ENCODE results near the gene TTPAL. TPM values are rescaled to one million over a fixed set of nuclear protein-coding genes. Genes with fewer than 3 reads are reported as not detected.

TTPAL gene
- total RNA-seq, 1 donor from 2014 or later = 16.0 TPM

- Histone ChIP-seq H3K4me3 (no peak overlapping the region), H3K36me3 (peaks cover 0 to 44% of the 10 kb centered on the region in 2 donors), H3K4me1 (peaks cover 11% of the 10 kb centered on the region), H3K9me3 (no peaks in the 10 kb centered on the region), H3K27me3 (no peaks in the 10 kb centered on the region), H3K27ac (no peak overlapping the region)
- TF ChIP-seq CTCF (IDR thresholded peaks at IDR 0.05) (no peak), POLR2AphosphoS5 (IDR thresholded peaks at IDR 0.05; ENCODE audit: insufficient read depth in 1 of 2, low read depth in 1 of 2) (no peak), POLR2A (IDR thresholded peaks at IDR 0.05) (no peak)
- intact Hi-C loops (cut with DNase I) = no loop called here
- DNase-seq (ENCODE audit: extremely low spot score in 2 of 2) = no peak
Observed at GRCh38 chr20:44481719-44482416, 6.2 kb downstream of the TTPAL start.

GRCh38 chr20:44483112-44483511, 7.4 kb downstream of the TTPAL start:
- Histone ChIP-seq H3K9me3 (no peaks in the 10 kb centered on the region), H3K4me3 (no peak overlapping the region), H3K36me3 (peaks cover 0 to 47% of the 10 kb centered on the region in 2 donors), H3K27me3 (no peaks in the 10 kb centered on the region), H3K27ac (no peak overlapping the region), H3K4me1 (peaks cover 13% of the 10 kb centered on the region)
- no peak for DNase-seq (ENCODE audit: extremely low spot score in 2 of 2)
- TF ChIP-seq POLR2A (IDR thresholded peaks at IDR 0.05) = no peak
- no peak for TF ChIP-seq POLR2AphosphoS5 (IDR thresholded peaks at IDR 0.05; ENCODE audit: insufficient read depth in 1 of 2, low read depth in 1 of 2)
- no peak for TF ChIP-seq CTCF (IDR thresholded peaks at IDR 0.05)
- intact Hi-C loops (cut with DNase I) = no loop called here

- H3K36me3 ChIP-seq = peaks cover 0 to 58% of the 10 kb centered on the region in 2 donors
- no peak overlapping the region for H3K4me3 ChIP-seq
- no peaks in the 10 kb centered on the region for H3K9me3 ChIP-seq
- DNase-seq (ENCODE audit: extremely low spot score in 2 of 2) = no peak
- intact Hi-C loops (cut with DNase I) = no loop called here
- peak overlapping the region; percentile 77 for H3K27ac ChIP-seq
- peaks cover 20% of the 10 kb centered on the region for H3K4me1 ChIP-seq
- TF ChIP-seq POLR2A (IDR thresholded peaks at IDR 0.05) = no peak
- no peak for TF ChIP-seq CTCF (IDR thresholded peaks at IDR 0.05)
- no peak for TF ChIP-seq POLR2AphosphoS5 (IDR thresholded peaks at IDR 0.05; ENCODE audit: insufficient read depth in 1 of 2, low read depth in 1 of 2)
- H3K27me3 ChIP-seq = no peaks in the 10 kb centered on the region
Observed at GRCh38 chr20:44485078-44485829, 9.6 kb downstream of the TTPAL start.

- intact Hi-C loops (cut with DNase I) = no loop called here
- no peaks in the 10 kb centered on the region for H3K27me3 ChIP-seq
- DNase-seq (ENCODE audit: extremely low spot score in 2 of 2) = no peak
- peaks cover 25% of the 10 kb centered on the region for H3K4me1 ChIP-seq
- no peak for TF ChIP-seq POLR2A (IDR thresholded peaks at IDR 0.05)
- no peak for TF ChIP-seq CTCF (IDR thresholded peaks at IDR 0.05)
- no peak for TF ChIP-seq POLR2AphosphoS5 (IDR thresholded peaks at IDR 0.05; ENCODE audit: insufficient read depth in 1 of 2, low read depth in 1 of 2)
- peak overlapping the region; percentile 77 for H3K27ac ChIP-seq
- no peak overlapping the region for H3K4me3 ChIP-seq
- H3K36me3 ChIP-seq = peaks cover 0 to 52% of the 10 kb centered on the region in 2 donors
- H3K9me3 ChIP-seq = no peaks in the 10 kb centered on the region
Observed at GRCh38 chr20:44485830-44486198, 10.1 kb downstream of the TTPAL start.

GRCh38 chr20:44488551-44488950, 12.9 kb downstream of the TTPAL start:
- Histone ChIP-seq H3K4me1 (peaks cover 44% of the 10 kb centered on the region), H3K27ac (peak overlapping the region; percentile 88), H3K27me3 (no peaks in the 10 kb centered on the region), H3K9me3 (no peaks in the 10 kb centered on the region), H3K36me3 (peaks cover 0 to 43% of the 10 kb centered on the region in 2 donors), H3K4me3 (no peak overlapping the region)
- no peak for DNase-seq (ENCODE audit: extremely low spot score in 2 of 2)
- TF ChIP-seq POLR2AphosphoS5 (IDR thresholded peaks at IDR 0.05; ENCODE audit: insufficient read depth in 1 of 2, low read depth in 1 of 2) (no peak), CTCF (IDR thresholded peaks at IDR 0.05) (no peak), POLR2A (IDR thresholded peaks at IDR 0.05) (no peak)
- intact Hi-C loops (cut with DNase I) = no loop called here
